Neural cell (in vitro differentiated cells): ENCODE results near the gene MN1. TPM values are rescaled to one million over a fixed set of nuclear protein-coding genes. Genes with fewer than 3 reads are reported as not detected.

Source experiments
- H2AFZ ChIP-seq: fragments of 200-600, 300-800 bp; sonication (generic), shearing (Covaris generic); 2 replicates; pipeline ENCODE4 v1.6.0; 2014; ENCODE audit warnings: low read depth, mild to moderate bottlenecking, antibody characterized with exemption, low read length, moderate library complexity
- H3F3A ChIP-seq: fragments of 200-600 bp; shearing (Covaris generic); 2 replicates; pipeline ENCODE4 v1.6.1; 2016; ENCODE audit warnings: mild to moderate bottlenecking, moderate library complexity, mixed read lengths, antibody characterized with exemption, low read length; ENCODE audit not compliant: insufficient read depth, poor library complexity, severe bottlenecking
- H3K27ac ChIP-seq: fragments of 200-600, 300-800 bp; sonication (generic), shearing (Covaris generic); 2 replicates; pipeline ENCODE4 v1.5.1; 2014; ENCODE audit warnings: mild to moderate bottlenecking, low read length, moderate library complexity
- H3K27me3 ChIP-seq: fragments of 300-800, 200-600 bp; sonication (generic), shearing (Covaris generic); 2 replicates; pipeline ENCODE4 v1.6.0; 2014; ENCODE audit warnings: mild to moderate bottlenecking, low read depth, low read length, moderate library complexity; ENCODE audit not compliant: insufficient read depth
- H3K36me3 ChIP-seq: fragments of 300-800, 200-600 bp; sonication (generic), shearing (Covaris generic); 2 replicates; pipeline ENCODE4 v1.5.1; 2014; ENCODE audit warnings: mild to moderate bottlenecking, antibody characterized with exemption, low read length, moderate library complexity; ENCODE audit not compliant: insufficient read depth
- H3K4me2 ChIP-seq: fragments of 300-800, 200-600 bp; sonication (generic), shearing (Covaris generic); 2 replicates; pipeline ENCODE4 v1.6.0; 2014; ENCODE audit warnings: mild to moderate bottlenecking, low read length
- H3K4me3 ChIP-seq: fragments of 300-800, 200-600 bp; sonication (generic), shearing (Covaris generic); 2 replicates; pipeline ENCODE4 v1.5.1; 2014; ENCODE audit warnings: mild to moderate bottlenecking, low read length, moderate library complexity
- H3K79me2 ChIP-seq: fragments of 200-600 bp; shearing (Covaris generic); replicated peaks from 2 replicates; pipeline ENCODE4 v1.6.0; 2014; ENCODE audit warnings: mild to moderate bottlenecking, low read length, moderate library complexity; ENCODE audit not compliant: insufficient read depth
- H3K9ac ChIP-seq: fragments of 300-800, 200-600 bp; sonication (generic), shearing (Covaris generic); 2 replicates; pipeline ENCODE4 v1.6.1; 2016; ENCODE audit warnings: mild to moderate bottlenecking, low read length, mixed read lengths
- H3K9me2 ChIP-seq: fragments of 200-600 bp; shearing (Covaris generic); 2 replicates; pipeline ENCODE4 v1.6.1; 2016; ENCODE audit warnings: mild to moderate bottlenecking, low read length, mixed read lengths; ENCODE audit not compliant: insufficient read depth
- H3K9me3 ChIP-seq: fragments of 200-600, 300-800 bp; sonication (generic), shearing (Covaris generic); 2 replicates; pipeline ENCODE4 v1.6.1; 2016; ENCODE audit warnings: mild to moderate bottlenecking, mixed run types, low read length, moderate library complexity, mixed read lengths
- H4K20me1 ChIP-seq: fragments of 200-600 bp; shearing (Covaris generic); 2 replicates; pipeline ENCODE4 v1.6.1; 2016; ENCODE audit warnings: mild to moderate bottlenecking, mixed run types; ENCODE audit not compliant: insufficient read depth
- EP300 ChIP-seq: fragments of 450-650 bp; conservative IDR thresholded peaks from 2 replicates; pipeline ENCODE4 v1.6.1; 2014; ENCODE audit warnings: antibody characterized with exemption, mild to moderate bottlenecking, moderate library complexity; ENCODE audit not compliant: poor library complexity, severe bottlenecking
- EZH2 ChIP-seq: fragments of 200-600, 300-800 bp; shearing (Covaris generic), sonication (generic); IDR thresholded peaks from 2 replicates; pipeline ENCODE4 v1.6.1; 2014; ENCODE audit warnings: antibody characterized with exemption, low read length, borderline replicate concordance, mild to moderate bottlenecking; ENCODE audit not compliant: insufficient read depth, poor library complexity, severe bottlenecking
- MXI1 ChIP-seq: fragments of 450-650 bp; conservative IDR thresholded peaks from 2 replicates; pipeline ENCODE4 v1.6.1; 2014; ENCODE audit warnings: antibody characterized with exemption, mild to moderate bottlenecking; ENCODE audit not compliant: poor library complexity, severe bottlenecking
- POLR2AphosphoS5 ChIP-seq: IDR thresholded peaks from 2 replicates; pipeline ENCODE4 v1.6.1; 2012
- RAD21 ChIP-seq: fragments of 450-650 bp; conservative IDR thresholded peaks from 2 replicates; pipeline ENCODE4 v1.6.1; 2014; ENCODE audit warnings: antibody characterized with exemption, mild to moderate bottlenecking, moderate library complexity
- SMC3 ChIP-seq: fragments of 450-650 bp; conservative IDR thresholded peaks from 2 replicates; pipeline ENCODE4 v1.6.1; 2014; ENCODE audit warnings: antibody characterized with exemption, mild to moderate bottlenecking, moderate library complexity; ENCODE audit not compliant: poor library complexity
- TAF1 ChIP-seq: IDR thresholded peaks from 2 replicates; pipeline ENCODE4 v1.6.1; 2012; ENCODE audit warnings: low read depth
- polyA plus RNA-seq: library from polyadenylated mRNA; depleted of rRNA; stranded (reverse); fragments of >200 nt; gene quantifications from 2 replicates; pipeline ENCODE4 v1.2.3, GENCODE V29; 2014
- TF ChIP-seq, protein P1 (sequence below): IDR thresholded peaks from 2 replicates; pipeline ENCODE4 v1.6.1; 2012; ENCODE audit warnings: borderline replicate concordance
- TF ChIP-seq, protein P2 (sequence below): fragments of 450-650 bp; IDR thresholded peaks from 2 replicates; pipeline ENCODE4 v1.5.1; 2014; ENCODE audit warnings: antibody characterized with exemption, mild to moderate bottlenecking, moderate library complexity; ENCODE audit not compliant: poor library complexity, severe bottlenecking

Gene MN1
- polyA plus RNA-seq, 1 donor from 2014 or later: 7.3 TPM

DNA sequence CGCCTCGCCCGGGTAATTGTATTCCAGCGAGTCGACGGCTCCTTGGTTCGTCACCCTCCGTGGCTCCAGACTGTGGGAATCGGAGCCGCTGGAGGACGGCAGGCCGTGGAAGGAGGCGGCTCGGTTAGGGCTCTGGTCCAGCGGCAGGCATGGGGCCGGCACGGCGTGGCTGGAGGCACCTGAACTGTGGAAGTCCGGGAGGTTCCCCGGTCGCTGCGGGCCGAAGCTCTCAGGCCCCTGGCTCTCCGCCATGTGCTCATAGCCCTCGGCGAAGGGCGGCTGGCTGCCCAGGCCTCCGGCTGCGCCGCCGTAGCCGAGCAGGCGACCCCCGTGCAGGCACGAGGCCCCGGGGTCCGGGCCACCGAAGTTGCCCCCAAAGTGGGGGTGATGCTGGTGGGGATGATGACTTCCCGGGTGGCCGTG lies 1.7 kb downstream of the MN1 start:
- H3K27ac ChIP-seq: peak overlapping the region; percentile 89

DNA sequence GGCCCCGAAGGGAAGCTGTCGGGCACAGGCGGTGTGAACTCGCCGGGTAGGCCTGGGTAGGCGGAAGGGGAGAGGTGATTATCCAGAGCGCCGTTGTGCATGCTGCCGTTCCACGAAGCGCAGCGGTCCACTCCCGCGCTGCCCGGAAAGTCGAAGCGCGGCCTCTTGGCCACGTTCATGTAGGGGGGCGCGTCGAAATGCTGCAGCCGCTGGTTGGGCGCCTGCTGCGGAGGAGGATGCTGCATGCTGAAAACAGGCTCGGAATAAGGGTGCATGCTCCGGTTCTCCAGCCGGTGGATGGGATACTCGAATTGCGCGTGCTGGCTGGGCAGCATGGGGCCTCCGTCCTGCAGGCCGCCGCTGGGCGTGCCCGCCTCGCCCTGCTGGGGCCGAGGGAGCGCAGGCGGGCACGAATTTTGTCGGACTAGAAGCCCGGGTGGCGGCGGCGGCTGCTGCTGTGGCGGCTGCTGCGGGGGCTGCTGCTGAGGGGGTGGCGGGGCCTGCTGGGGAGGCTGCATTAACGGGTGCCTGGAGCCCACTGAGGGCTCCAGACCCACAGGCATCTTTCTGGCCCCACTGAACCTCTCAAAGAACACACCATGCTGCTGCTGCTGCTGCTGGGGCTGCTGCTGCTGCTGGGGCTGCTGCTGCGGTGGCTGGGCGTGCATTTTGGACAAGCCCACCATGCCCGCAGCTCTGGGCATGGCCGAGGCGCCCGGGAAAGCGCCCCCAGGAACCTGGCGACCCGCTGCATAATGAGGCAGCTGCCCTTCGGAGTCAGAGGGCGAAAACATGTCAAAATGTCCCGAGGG lies 2.3 kb downstream of the MN1 start:
- peak overlapping the region; percentile 80 for H3K4me3 ChIP-seq
- peak overlapping the region; percentile 93 for H3K9ac ChIP-seq
- H3K27ac ChIP-seq: peak overlapping the region; percentile 89
- no peaks in the 10 kb centered on the region for H3K9me2 ChIP-seq
- H3F3A ChIP-seq: no peaks in the 10 kb centered on the region
- peak overlapping the region; percentile 68 for H3K4me2 ChIP-seq
- H3K9me3 ChIP-seq: no peaks in the 10 kb centered on the region
- peaks cover 66% of the 10 kb centered on the region for H3K79me2 ChIP-seq
- TF ChIP-seq EZH2 (no peak), SMC3 (no peak), EP300 (no peak), TAF1 (no peak), RAD21 (no peak), MXI1 (no peak), POLR2AphosphoS5 (no peak)
- TF ChIP-seq, protein P1, sequence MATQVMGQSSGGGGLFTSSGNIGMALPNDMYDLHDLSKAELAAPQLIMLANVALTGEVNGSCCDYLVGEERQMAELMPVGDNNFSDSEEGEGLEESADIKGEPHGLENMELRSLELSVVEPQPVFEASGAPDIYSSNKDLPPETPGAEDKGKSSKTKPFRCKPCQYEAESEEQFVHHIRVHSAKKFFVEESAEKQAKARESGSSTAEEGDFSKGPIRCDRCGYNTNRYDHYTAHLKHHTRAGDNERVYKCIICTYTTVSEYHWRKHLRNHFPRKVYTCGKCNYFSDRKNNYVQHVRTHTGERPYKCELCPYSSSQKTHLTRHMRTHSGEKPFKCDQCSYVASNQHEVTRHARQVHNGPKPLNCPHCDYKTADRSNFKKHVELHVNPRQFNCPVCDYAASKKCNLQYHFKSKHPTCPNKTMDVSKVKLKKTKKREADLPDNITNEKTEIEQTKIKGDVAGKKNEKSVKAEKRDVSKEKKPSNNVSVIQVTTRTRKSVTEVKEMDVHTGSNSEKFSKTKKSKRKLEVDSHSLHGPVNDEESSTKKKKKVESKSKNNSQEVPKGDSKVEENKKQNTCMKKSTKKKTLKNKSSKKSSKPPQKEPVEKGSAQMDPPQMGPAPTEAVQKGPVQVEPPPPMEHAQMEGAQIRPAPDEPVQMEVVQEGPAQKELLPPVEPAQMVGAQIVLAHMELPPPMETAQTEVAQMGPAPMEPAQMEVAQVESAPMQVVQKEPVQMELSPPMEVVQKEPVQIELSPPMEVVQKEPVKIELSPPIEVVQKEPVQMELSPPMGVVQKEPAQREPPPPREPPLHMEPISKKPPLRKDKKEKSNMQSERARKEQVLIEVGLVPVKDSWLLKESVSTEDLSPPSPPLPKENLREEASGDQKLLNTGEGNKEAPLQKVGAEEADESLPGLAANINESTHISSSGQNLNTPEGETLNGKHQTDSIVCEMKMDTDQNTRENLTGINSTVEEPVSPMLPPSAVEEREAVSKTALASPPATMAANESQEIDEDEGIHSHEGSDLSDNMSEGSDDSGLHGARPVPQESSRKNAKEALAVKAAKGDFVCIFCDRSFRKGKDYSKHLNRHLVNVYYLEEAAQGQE: no peak
- TF ChIP-seq, protein P2, sequence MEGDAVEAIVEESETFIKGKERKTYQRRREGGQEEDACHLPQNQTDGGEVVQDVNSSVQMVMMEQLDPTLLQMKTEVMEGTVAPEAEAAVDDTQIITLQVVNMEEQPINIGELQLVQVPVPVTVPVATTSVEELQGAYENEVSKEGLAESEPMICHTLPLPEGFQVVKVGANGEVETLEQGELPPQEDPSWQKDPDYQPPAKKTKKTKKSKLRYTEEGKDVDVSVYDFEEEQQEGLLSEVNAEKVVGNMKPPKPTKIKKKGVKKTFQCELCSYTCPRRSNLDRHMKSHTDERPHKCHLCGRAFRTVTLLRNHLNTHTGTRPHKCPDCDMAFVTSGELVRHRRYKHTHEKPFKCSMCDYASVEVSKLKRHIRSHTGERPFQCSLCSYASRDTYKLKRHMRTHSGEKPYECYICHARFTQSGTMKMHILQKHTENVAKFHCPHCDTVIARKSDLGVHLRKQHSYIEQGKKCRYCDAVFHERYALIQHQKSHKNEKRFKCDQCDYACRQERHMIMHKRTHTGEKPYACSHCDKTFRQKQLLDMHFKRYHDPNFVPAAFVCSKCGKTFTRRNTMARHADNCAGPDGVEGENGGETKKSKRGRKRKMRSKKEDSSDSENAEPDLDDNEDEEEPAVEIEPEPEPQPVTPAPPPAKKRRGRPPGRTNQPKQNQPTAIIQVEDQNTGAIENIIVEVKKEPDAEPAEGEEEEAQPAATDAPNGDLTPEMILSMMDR: no peak
- no peaks in the 10 kb centered on the region for H3K36me3 ChIP-seq
- H2AFZ ChIP-seq: no peak overlapping the region
- H4K20me1 ChIP-seq: no peaks in the 10 kb centered on the region
- H3K27me3 ChIP-seq: no peaks in the 10 kb centered on the region

More for the DNA sequence above, 1.7 kb downstream of the MN1 start:
- H3K27me3 ChIP-seq: no peaks in the 10 kb centered on the region
- H3K36me3 ChIP-seq: no peaks in the 10 kb centered on the region
- H4K20me1 ChIP-seq: no peaks in the 10 kb centered on the region
- no peak overlapping the region for H2AFZ ChIP-seq
- H3K79me2 ChIP-seq: peaks cover 60% of the 10 kb centered on the region
- no peaks in the 10 kb centered on the region for H3K9me3 ChIP-seq
- no peaks in the 10 kb centered on the region for H3K9me2 ChIP-seq
- H3K4me3 ChIP-seq: peak overlapping the region; percentile 80
- H3K4me2 ChIP-seq: peak overlapping the region; percentile 68
- TF ChIP-seq MXI1 (peak; percentile 46), TAF1 (no peak), EZH2 (no peak), RAD21 (no peak), EP300 (no peak), POLR2AphosphoS5 (peak; percentile 15), SMC3 (no peak)
- TF ChIP-seq, protein P2: no peak
- TF ChIP-seq, protein P1: no peak
- no peaks in the 10 kb centered on the region for H3F3A ChIP-seq
- H3K9ac ChIP-seq: peak overlapping the region; percentile 93
